ENCODE data around the gene AQP6.

AQP6 gene

GRCh38 chr12:50004696-50005095 is 31.9 kb downstream of the AQP6 start:
- TF ChIP-seq CTCF (IDR thresholded peaks at IDR 0.05; ENCODE audit: control insufficient read depth, extremely low read depth, insufficient read depth): no peak

DNA sequence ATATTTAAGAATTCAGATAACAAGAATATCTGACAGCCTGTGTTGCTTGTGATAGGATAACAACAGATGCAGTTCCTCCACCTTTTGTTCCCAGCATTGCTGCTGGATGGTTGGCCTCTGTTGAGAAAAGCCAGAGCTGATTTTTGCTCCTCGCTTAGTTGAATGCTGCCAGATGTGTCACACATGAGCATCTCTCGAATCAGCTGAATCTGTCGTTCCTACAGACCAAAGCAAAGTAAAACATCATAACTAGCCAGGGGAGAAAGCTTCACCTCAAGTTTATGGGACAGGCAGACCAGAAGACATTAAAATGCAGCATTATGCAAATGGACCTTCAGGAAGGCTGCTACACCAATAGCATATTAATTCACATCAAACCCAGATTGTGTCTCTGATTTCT is 32.4 kb downstream of the AQP6 start:
- no peak for DNase-seq (ENCODE audit: low read depth)
- TF ChIP-seq CTCF (IDR thresholded peaks at IDR 0.05; ENCODE audit: control insufficient read depth, extremely low read depth, insufficient read depth): no peak

More at GRCh38 chr12:50004696-50005095, 31.9 kb downstream of the AQP6 start:
- H3K4me3 ChIP-seq (ENCODE audit: low read depth, low read length): no peak overlapping the region
- no peak for DNase-seq (ENCODE audit: low read depth)

DNA sequence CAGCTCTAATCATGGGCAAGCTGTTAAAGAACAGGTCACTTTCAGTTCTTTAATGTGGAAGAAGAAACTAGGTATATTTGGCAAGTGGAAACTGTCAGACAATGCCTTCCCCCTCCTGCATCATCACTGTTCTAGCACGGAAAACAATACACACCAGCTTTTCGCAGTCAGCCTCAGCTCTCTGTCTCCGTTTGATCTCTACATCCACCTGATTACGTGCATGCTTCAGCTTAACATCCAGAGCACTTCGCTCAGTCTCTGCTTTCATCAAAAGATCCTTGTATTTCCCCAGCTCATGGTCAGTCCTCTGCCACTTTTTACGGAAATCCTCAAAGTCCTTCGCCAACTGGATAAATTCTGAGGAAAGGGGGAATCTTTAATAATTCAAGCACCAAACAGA is 33.5 kb downstream of the AQP6 start:
- no peak for DNase-seq (ENCODE audit: low read depth)
- no peak for TF ChIP-seq CTCF (IDR thresholded peaks at IDR 0.05; ENCODE audit: control insufficient read depth, extremely low read depth, insufficient read depth)
- H3K4me3 ChIP-seq (ENCODE audit: low read depth, low read length): no peak overlapping the region

More for the DNA sequence above, 32.4 kb downstream of the AQP6 start:
- no peak overlapping the region for H3K4me3 ChIP-seq (ENCODE audit: low read depth, low read length)

GRCh38 chr12:50006754-50007442 is 34.2 kb downstream of the AQP6 start:
- DNase-seq (ENCODE audit: low read depth): peak; percentile 38
- TF ChIP-seq CTCF (IDR thresholded peaks at IDR 0.05; ENCODE audit: control insufficient read depth, extremely low read depth, insufficient read depth): no peak
- H3K4me3 ChIP-seq (ENCODE audit: low read depth, low read length): no peak overlapping the region

DNA sequence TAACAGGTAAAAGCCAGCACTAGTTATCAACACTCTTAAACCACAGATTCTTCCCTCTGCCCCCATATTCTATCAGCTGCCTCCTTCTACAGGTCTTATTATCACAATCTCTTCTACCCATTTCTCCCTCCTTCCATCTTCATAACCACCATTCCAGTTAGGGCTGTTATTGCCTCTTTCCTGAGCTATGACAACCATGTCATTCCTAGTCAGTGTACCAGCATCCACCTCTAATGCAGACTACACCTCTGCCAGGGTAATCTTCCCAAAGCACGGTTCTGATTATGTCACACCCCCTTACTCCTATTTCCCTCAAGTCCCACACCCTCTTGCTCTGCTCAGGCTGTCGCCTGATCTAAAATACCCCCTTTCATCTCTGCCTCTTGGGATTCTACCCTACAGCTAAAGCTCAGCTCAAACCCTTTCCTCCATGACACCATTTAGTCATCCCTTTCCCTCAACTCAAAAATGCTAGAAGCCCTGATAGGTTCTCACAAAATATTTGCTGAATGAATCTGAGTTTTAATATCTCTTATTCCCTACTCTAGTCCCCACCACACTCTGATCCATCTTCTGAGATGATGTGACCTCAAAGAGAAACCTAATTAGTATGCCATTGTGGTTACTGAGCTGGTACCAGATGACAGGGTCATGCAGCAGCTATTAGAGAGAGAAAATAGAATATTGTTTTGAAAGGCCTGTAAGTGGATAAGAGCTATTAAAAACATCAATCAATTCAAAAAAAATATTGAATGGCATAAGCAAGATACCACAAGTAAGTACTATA is 40.8 kb downstream of the AQP6 start:
- H3K4me3 ChIP-seq (ENCODE audit: low read depth, low read length): no peak overlapping the region
- TF ChIP-seq CTCF (IDR thresholded peaks at IDR 0.05; ENCODE audit: control insufficient read depth, extremely low read depth, insufficient read depth): no peak
- DNase-seq (ENCODE audit: low read depth): no peak

DNA sequence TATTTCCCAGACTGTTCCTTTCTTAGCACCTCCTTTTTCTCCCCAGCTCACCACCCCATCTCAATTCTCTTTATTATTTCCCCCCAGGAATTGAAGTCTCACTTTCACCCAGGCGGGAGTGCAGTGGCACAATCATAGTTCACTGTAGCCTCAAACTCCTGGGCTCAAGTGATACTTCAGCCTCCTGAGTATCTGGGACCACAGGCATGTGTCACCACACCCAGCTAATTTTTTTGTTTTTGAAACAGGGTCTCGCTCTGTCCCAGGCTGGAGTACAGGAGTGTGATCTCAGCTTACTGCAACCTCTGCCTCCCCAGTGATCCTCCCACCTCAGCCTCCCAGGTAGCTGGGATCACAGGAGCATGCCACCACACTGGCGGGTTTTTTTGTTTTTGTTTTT is 41.6 kb downstream of the AQP6 start:
- no peak for DNase-seq (ENCODE audit: low read depth)
- TF ChIP-seq CTCF (IDR thresholded peaks at IDR 0.05; ENCODE audit: control insufficient read depth, extremely low read depth, insufficient read depth): no peak
- no peak overlapping the region for H3K4me3 ChIP-seq (ENCODE audit: low read depth, low read length)

Measured in LNCaP clone FGC (cell line).